ENCODE data around the gene GPBP1.
"Not testable (repeated sequence)": the region's sequence is repeated elsewhere in the genome, so short reads cannot be mapped to it uniquely, and the experiment has no call there.

The GPBP1 gene

DNA sequence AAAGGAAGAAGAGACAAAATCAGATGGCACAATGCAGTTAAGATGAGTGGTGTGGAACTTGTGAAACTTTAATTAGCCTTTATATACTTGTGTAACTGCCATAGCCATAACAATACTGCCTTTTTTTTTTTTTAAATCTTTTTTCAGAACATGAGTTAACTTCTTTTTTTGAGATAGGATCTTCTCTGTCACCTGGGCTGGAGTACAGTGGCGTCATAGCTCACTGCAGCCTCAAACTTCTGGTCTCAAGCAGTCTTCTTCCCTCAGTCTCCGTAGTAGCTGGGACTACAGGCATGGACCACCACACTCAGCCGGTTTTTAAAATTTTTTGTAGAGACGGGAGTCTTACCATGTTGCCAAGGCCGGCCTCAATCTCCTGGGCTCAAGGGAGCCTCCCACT is 37.2 kb downstream of the GPBP1 start:
- DNase-seq: no peak

DNA sequence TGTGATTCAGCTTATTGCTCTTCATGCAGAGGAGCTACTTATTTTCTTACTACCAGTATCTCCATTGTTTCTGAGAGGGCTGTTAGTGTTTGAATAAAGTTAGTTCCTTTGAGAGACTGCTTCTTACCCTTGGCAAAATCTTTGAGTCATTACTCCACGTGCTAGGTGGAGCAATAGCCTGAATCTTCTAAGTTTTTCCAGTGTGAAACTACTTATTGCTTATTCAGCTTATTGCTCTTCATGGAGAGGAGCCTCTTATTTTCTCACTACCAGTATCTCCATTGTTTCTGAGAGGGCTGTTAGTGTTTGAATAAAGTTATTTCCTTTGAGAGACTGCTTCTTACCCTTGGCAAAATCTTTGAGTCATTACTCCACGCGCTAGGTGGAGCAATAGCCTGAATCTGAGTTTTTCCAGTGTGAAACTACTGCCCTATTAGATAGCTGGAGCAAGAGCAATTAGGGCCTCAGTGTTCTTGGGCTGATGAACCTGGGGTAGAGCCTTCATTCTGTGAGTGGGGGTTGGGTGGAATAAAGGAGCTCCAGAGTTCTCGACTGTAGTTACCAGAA is 41.9 kb downstream of the GPBP1 start:
- DNase-seq: peak; percentile 27 to 49 (median 48)

DNA sequence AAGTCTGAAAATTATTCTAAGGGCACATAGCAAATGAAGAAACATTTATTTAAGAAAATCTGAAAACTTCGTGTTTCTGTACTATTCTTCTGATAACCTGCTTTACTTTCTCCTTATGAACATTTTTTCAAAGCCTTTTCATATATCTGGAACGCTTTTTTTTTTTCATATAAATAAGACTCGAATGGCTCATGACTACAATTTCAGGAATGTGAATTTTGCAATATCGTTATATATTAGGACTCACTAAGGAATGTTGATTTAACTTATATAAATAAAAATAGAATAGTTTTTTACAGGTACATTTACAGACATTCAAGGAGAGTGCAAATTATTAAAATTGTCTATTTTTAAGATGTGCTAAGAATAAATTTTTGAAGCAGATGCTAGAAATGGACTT is 42.9 kb downstream of the GPBP1 start:
- no peak for DNase-seq

DNA sequence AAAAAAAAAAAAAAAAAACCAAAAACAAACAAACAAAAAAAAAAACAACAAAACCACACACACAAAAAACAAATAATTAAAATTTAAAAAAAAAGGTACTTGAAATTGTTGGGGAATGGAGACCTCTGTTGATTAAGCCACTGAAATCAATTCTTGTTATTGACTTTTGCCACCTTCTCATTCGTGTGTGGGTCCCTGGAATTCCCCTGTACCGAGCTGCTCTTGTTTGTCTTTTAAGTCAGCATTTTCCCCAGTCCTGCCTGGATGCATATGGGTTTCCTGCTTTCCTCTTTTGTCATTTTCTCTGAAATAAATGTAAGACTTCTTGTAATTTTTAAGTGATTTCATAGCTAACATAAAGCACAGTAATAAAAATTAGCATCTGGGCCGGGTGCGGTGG is 45.5 kb downstream of the GPBP1 start:
- DNase-seq: peak; percentile 31 to 46 (median 42)

DNA sequence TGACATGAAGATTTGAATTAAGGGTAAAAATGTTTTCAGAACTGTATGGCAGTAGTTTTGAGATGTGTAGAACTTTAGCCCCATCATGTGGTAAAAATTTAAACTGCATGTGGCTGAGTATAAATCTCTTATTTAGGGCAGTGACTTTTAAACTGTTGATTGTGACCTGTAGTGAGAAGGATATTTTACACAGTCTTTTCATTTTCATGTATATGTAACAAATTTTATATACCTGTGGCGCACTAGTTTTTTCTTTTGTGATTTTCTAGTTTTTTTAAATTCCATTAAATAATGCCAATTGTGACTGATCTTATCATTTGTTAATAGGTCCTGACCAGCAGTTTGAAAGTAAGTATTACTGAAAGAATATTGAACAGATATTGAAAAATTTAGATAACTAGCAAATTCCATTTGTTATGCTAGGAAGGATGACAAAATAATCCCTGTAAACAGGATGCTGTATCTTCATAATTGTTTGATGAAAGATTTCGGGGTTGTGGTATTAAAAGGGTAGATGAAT is 47.2 kb downstream of the GPBP1 start:
- DNase-seq: peak; percentile 63 to 85 (median 75)

DNA sequence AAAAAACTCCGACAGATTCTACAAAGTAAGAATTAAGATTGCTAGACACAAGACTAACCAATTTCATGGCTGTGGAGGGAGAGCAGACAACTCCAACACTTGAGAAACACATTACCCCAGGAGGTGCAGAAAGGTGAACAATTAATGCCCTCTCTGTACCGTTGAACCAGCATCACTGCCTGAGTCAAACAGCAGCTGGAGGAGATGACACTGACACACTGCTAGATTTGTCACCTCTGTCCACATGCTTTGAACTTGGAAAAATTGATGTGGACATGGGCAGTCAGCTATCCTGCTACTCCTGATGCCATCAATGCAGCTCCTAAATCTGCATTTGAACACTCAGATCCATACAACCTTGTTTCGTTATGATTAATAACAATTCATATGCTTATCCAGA is 51.7 kb downstream of the GPBP1 start:
- no peak for DNase-seq

DNA sequence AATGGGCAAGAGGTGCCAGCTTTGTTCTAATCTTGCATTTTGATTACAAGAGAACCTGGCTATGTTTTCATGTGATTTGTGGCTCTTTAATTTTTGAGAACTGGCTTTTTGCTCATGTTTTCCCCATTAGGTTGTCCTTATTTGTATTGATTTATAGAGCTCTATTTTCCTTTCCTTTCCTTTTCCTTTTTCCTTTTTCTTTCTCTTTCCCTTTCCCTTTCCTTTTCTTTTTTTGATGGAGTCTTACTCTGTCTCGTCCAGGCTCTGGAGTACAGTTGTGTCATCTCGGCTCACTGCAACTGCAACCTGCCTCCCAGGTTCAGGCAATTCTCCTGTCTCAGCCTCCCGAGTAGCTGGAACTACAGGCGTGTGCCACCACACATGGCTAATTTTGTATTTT is 55.5 kb downstream of the GPBP1 start:
- peak in 2 of 3 donors; percentile 35 to 58 for DNase-seq

DNA sequence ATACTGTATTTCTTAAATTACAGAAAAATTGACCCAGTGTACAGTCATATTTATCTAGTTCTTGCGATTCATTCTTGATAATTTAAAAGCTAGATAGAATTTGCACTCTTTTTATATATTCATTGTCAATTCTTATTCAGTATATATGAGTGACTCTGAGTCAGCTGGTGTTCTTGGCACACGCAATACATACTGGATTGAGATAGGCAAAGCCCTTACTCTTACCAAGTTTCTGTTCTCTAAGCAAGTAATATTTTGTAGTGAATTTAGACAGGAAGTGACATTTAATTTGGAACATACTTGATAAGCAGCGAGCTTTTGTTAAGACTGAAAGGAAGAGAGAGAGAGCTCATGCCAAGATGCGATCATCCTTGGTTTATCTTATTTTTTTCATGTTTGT is 57.7 kb downstream of the GPBP1 start:
- DNase-seq: peak in 2 of 3 donors; percentile 23 to 28

DNA sequence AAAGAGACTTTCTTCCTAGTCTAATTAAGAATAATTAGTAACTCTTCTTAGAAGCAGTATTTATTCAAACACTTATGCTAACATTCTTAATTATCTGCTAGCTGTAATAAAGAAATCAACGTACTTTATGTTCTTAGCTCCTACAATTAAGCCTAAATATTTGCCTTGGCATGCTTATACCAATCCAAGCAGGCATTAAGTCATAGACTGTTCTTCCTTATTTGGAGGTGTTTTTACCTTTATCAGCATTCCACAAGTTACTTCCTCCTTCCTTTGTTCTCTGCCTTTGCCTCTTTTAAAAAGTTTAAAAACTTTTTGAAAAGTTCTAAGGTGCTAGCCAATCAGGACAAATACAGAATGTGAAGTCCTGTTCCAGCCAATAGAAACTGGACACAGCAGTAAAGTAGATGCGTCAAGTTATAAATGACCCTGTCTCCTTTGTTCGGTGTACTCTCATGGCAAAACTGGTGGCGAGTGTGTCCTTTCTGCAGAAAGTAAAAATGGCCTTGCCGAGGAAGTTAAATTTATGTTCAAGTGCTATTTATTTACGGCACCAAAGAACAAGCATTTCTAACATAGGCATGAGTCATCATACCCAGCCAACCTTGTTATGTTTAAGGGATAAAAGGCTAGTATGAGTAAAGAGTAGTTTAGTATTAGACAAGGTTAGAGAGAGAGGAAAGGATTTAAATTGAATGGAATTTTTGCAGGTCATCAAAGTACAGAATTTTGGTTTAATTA is 58.6 kb downstream of the GPBP1 start:
- DNase-seq: no peak

DNA sequence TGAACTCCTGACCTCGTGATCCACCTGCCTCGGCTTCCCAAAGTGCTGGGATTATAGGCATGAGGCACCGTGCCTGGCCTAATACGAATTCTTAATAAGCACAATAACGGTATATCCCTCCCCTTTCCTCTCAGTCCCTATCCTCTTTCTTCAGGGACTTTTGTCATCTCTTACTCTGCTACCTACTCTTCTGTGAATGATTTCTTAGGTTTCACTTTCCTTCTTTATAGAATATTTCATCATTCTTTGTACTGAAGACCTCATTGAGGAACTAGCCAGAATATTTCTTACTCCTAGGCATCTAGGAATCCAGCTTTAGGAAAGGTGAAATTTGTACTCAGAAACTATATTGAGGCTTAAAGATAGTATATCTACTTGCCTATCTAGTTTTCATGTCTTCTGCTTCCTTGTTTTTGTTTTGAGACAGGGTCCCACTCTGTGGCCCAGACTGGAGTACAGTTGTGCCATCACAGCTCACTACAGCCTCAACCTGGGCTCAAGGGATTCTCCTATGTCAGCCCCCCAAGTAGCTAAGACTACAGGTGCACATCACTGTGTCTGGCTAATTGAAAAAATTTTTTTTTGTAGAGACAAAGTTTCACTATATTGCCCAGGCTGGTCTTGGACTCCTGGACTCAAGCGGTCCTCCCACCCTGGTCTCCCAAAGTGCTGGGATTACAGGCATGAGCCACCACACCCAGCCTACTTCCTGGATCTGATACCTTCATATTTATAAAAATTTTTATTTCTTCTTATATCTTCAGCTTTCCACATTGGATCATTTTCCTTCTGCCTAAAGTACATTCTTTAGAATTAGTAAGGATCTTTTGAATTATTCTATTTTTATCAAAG is 69.7 kb downstream of the GPBP1 start:
- DNase-seq: peak; percentile 54 to 90 (median 69)

DNA sequence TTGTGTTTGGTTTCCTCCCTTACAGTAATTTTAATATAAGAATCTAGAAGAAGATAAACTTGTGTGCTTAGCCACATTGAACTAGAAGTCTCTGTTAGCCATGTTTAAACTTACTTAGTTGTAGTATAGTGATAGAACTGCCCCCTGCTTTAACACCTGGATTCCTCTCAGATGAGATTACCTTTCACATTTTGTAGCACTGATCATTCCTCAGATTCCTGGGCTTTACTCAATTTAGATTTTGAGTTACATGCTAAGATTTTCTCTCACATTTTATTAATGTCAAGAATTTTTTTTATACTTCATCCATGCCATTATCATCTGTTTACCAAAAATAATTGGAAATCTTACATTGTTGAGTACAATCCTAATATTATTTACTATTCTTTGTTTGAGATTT is 70.5 kb downstream of the GPBP1 start:
- DNase-seq: no peak

DNA sequence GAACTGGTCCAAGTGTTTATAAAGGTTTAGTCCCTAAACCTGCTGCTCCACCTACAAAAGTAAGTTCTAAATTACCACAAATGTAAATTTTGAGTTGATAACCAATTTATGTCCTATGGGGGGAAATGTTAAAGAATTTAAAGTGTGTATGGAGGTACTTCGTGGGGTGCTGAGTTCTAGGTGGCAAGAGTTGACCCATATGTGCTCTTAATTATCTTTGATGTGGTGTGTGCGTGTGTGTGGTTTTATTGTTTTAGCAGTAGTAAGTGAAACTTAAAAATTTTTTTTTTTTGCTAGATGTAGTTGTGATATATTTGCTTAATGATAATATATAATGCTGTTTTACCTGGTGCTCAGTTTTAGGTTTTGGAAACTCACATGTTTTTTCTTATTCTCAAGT is 72.6 kb downstream of the GPBP1 start:
- DNase-seq: no peak

DNA sequence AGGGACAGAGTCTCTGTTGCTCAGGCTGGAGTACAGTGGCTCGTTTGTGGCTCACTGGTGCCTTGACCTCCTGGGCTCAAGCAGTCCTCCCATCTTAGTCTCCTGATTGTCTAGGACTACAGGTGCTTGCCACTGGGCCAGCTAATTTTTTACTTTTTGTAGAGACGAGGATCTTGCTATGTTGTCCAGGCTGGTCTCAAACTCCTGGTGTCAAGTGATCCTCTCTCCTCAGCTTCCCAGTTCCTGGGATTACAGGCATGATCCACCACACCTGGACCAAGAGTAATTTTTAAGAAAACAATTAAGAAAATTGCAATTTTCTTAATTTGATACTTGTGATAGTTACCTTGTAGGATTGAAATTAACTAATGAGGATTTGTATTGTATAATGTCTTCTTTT is 73.9 kb downstream of the GPBP1 start:
- DNase-seq: no peak

DNA sequence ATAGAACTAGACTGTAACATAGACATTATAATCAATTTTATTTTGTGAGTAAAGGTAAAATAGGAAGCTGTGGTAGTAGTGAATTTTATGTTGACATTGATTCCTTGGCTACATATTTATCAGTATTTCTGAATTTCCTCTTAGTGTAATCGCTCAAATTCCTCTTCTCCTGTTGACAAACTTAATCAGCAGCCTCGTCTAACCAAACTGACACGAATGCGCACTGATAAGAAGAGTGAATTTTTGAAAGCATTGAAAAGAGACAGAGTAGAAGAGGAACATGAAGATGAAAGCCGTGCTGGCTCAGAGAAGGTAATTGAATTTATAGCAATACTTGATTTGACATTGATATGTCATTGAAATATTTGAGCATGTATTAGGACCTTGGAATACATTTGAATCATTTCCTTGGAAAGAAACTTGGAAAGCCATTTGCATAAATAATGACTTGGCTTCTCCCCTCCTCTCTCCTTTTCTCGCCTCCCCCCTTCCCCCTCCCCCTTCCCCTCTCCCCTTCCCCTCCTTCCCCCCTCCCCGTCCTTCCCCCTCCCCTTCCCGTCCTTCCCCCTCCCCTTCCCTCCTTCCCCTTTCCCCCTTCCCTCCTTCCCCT is 75.5 kb downstream of the GPBP1 start:
- no peak for DNase-seq

DNA sequence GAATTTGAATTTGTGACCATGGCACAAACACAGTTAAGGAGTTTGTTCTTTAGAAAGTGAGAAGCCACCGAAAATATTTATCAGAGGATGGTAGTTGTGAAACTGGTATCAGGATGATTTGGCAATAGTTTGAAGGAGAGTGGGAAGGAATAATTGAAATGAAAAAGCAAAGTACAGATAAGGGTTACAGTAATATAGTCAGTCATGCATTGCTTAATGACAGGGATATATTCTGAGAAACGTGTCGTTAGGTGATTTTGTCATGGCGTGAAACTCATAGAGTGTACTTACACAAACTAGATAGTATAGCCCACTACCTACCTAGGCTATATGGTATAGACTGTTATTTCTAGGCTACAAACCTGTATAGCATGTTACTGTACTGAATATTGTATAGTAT is 84.2 kb downstream of the GPBP1 start:
- no peak for DNase-seq

DNA sequence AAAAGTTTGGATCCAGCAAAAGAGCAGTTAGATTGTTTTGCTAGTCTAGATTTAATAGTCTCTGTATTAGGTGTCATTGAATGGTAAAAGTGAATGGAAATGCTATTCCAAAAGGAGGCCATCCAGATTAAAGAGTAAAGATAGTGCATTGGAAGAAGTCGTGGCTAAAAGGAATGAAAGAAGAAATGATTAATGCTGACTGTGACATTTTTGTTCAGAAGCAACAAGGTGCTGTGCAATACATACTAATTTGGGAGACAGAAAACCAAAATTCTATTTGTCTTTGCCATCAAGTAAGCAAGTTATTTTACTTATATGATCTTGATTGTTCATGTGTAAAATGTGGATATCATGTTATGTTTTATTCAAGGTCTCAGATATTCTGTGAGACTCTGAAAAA is 85.1 kb downstream of the GPBP1 start:
- DNase-seq: no peak

DNA sequence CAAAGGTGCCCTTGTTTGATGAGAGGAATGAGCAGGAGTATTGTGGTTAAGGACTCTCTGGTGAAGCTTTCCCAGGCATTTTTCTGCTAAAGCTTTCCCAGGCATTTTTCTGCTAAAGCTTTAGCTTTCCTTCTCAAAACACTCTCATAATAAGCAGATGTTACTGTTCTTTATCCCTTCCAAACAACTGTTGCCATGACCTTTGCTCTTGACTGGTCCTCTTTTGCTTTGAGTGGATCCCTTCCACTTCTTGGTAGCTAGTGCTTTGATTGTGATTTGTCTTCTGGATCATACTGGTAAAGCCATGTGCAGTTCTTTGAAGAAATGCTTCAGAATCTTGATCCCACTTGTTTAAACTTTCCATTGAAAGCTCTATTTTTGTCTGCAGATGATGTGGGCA is 85.8 kb downstream of the GPBP1 start:
- no peak for DNase-seq

DNA sequence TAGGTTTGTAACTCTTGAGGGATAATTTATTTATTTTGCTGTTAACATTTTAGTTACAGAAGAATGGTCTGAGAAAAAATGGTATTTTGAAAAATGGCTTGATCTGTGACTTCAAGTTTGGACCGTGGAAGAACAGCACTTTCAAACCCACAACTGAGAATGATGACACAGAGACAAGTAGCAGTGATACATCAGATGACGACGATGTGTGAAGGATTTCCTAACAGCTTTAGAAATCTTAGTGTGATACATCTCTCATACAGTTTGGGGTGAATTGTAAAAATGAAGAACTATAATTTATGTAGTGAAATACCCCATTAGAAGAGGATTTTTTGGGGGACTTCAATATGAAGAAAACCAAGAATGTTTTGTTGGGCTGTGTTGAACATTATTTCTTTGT is 88.7 kb downstream of the GPBP1 start:
- peak; percentile 46 to 67 (median 55) for DNase-seq

DNA sequence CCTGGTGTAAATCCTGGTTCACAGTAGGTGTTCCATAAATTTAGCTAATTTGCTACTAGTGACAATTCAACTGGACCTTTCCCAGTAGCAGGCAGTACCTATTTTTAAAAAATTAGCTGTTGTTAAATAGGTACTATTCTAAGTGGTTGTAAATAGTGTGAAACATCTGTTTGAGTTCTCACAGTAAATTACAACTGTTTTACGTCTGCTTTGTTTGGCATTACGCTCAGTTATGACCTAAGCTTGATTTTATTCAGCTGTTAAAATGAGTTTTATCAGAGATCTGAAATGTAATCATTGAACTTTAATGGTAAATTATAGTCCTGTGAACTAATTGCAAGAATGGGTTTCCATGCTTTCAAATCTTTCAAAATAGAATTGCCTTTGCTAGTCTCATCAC is 93.9 kb downstream of the GPBP1 start:
- no peak for DNase-seq

DNA sequence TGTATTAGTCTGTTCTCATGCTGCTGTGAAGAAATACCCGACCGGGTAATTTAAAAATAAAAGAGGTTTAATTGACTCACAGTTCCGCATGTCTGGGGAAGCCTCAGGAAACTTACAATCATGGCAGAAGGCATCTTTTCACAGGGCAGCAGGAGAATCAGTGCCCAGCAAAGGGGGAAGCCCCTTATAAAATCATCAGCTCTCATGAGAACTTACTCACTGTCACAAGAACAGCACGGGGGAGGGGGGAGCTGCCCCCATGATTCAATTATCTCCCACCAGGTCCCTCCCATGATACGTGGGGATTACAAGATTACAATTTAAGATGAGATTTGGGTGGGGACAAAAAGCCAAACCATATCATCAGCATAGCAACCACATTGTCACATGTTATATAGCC is 102.5 kb downstream of the GPBP1 start:
- DNase-seq: peak; percentile 69 to 84 (median 84)

DNA sequence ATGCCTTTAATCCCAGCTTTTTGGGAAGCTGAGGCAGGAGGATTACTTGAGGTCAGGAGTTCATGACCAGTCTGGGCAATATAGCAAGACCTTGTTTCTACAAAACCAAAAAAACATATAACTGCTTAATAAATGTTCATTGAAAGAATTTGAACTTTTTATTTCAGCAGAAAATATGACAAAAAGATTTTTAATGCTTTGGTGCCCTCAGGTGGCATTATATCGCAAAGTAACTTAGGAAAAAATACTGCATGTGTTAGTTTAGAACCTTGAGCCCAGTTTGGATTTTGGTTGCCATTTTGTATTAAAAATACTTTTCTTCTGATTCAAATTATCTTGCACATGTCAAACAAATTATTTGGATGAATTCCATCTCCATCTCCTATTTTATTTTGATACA is 103.2 kb downstream of the GPBP1 start:
- peak; percentile 8 to 30 (median 17) for DNase-seq

DNA sequence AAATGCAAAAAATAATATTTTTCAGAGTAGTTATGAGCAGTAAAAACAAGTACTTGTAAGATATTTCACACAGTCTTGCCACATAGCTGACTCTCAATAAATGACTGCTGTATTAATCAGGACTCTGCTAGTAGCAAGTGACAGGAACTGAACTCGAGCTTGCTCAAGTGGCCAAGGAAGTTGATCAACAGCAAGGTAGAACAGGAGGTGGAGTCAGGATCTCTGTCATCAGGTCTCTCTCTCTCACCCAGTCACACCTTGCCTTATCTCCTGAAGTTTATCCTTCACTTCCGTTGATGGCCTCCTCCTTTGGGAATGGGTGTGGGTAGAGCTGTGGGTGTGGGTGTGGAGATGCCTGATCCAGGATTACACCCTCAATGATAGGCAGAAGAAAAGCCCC is 107.0 kb downstream of the GPBP1 start:
- no peak for DNase-seq

DNA sequence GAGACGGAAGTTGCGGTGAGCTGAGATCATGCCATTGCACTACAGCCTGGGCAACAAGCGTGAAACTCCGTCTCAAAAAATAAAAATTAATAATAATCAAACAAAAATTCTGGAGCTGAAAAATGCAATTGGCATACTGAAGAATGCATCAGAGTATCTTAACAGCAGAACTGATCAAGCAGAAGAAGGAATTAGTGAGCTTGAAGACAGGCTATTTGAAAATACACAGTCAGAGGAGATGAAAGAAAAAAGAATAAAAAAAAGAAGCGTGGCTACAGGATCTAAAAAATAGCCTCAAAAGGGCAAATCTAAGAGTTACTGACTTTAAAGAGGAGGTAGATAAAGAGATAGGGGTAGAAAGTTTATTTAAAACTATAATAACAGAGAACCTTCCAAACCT is 111.2 kb downstream of the GPBP1 start:
- DNase-seq: not testable (repeated sequence)

Data from suppressor macrophage treated with lipopolysaccharide for 1 hour (primary cell).